Pancreas (tissue), 10 donors: ENCODE data around the gene GREM1. TPM values are rescaled to one million over a fixed set of nuclear protein-coding genes. Genes with fewer than 3 reads are reported as not detected.

Experiments
- ATAC-seq, 4 donors: fragments of 200-7000 bp; cut with Tn5 transposase; one replicate each; pipeline versions ENCODE4 v1.8.0 to v1.9.1; 2020; ENCODE audit warnings: mild to moderate bottlenecking in 4 of 4, moderate library complexity in 4 of 4
- DNase-seq, 6 donors: peaks; one replicate each; pipeline ENCODE4 v3.0.0-alpha.2; 2020
- FAIRE-seq: peaks from 2 replicates; lab custom pipeline; 2012; peaks lifted over from hg19 to GRCh38; lab: Jason Lieb, UNC
- H3K27ac ChIP-seq, 4 donors: fragments of 200-600 bp; sonication (generic); 1 replicate in 3 of 4; 2 replicates in 1 of 4; pipeline versions ENCODE4 v1.5.0 to v1.8.0; 2020
- H3K27me3 ChIP-seq, 4 donors: fragments of 200-600 bp; one replicate each; pipeline ENCODE4 v1.8.0; 2021
- H3K36me3 ChIP-seq, 3 donors: fragments of 200-600 bp; sonication (generic) in 1 of 3; one replicate each; pipeline versions ENCODE4 v1.5.0 to v1.8.0; 2020 to 2021
- H3K4me1 ChIP-seq, 3 donors: fragments of 200-600 bp; one replicate each; pipeline ENCODE4 v1.8.0; 2021
- H3K4me3 ChIP-seq, 4 donors: fragments of 200-600 bp; sonication (generic) in 2 of 4; one replicate each; pipeline versions ENCODE4 v1.5.0 to v1.8.0; 2020 to 2021
- H3K9me3 ChIP-seq, 4 donors: fragments of 200-600 bp; one replicate each; pipeline ENCODE4 v1.8.0; 2021
- WGBS, 2 donors: extraction: QIAGEN DNeasy Blood & Tissue Kit; methylation state at CpG; one replicate each; pipeline ENCODE4 v1.1.7; 2013; 5-methylcytosine and 5-hydroxymethylcytosine counted together
- intact Hi-C, 3 donors: fragments of 100-400 bp; cut with DNase I; formaldehyde crosslinking; loops; one replicate each; pipeline versions ENCODE4 v1.11.1 to v1.14.2; 2022
- polyA plus RNA-seq, 2 donors: library from polyadenylated mRNA; stranded (reverse); fragments of 200-250 nt; gene quantifications; one replicate each; pipeline ENCODE4 v1.2.3, GENCODE V29; 2013
- total RNA-seq, 6 donors: library from RNA; stranded (reverse); fragmentation: NEBNext Ultra II Directional in 4 of 6; extraction: Animal tissue kit (Norgen Biotek cat#: 25700) in 4 of 6; gene quantifications; one replicate each; pipeline versions ENCODE4 v1.2.1 to v1.2.4, GENCODE V29; 2021 to 2023
- TF ChIP-seq, protein P1 (sequence below), 4 donors: fragments of 200-600 bp; sonication (generic) in 3 of 4; IDR thresholded peaks; one replicate each; pipeline versions ENCODE4 v1.5.0 to v1.8.0; 2021; ENCODE audit warnings: antibody characterized with exemption in 4 of 4
- donor health status: healthy with polysubstance abuse.
- donor health status: DM: no; HTN: no; CAD: no; lungs with moderate emphysema.
- donor health status: DM: no; HTN: no; CAD: no.
- donor health status: control.
- donor health status: control.
- donor health status: Bipolar disorder and iron deficiency.
- donor health status: DM: yes; HTN: yes; CAD: no.
- donor health status: DM: no; HTN: no; CAD: no.
- donor health status: DM: no; HTN: no; CAD: no.
- donor health status: DM: yes; HTN: yes; CAD: no.

Gene GREM1
- total and polyA plus RNA-seq, 8 donors: 0.24 to 4.8 (median 0.83) TPM

DNA sequence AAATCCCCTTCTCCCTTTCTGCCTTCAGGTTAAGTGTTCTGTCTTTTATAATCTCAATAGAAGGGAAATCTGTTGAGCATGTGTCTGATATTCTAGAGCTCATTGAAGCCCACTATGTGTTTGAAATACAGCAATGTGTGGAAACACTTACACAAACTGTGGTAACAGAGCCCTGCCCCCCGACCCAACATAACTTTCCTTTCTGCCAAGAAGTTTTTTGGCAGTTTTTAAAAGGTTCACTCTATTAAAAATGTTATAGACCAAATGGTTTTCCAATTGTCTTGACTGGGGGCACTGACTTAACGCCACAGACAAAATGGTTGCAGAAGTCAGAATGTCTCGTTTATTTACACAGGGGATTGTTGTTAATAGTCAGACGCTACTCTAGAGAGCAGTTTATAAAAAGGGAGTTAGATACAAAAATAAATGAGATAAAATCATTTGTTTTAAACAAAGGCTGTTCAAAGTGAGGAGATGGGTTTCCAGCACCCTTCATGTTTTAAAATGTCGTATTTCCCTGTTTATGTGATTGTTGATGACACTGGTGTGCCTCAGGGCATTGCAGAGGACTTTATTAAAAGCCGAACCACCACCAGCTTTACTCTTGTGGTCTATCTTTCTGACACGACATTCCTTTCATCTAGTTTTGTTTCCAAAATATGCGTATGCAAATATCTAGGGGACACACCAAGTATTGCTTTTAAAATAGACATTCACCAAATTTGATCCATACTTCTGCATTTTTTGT is 26.7 kb upstream of the GREM1 start:
- DNase-seq: no peak
- TF ChIP-seq, protein P1, sequence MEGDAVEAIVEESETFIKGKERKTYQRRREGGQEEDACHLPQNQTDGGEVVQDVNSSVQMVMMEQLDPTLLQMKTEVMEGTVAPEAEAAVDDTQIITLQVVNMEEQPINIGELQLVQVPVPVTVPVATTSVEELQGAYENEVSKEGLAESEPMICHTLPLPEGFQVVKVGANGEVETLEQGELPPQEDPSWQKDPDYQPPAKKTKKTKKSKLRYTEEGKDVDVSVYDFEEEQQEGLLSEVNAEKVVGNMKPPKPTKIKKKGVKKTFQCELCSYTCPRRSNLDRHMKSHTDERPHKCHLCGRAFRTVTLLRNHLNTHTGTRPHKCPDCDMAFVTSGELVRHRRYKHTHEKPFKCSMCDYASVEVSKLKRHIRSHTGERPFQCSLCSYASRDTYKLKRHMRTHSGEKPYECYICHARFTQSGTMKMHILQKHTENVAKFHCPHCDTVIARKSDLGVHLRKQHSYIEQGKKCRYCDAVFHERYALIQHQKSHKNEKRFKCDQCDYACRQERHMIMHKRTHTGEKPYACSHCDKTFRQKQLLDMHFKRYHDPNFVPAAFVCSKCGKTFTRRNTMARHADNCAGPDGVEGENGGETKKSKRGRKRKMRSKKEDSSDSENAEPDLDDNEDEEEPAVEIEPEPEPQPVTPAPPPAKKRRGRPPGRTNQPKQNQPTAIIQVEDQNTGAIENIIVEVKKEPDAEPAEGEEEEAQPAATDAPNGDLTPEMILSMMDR (IDR thresholded peaks at IDR 0.05): no peak
- intact Hi-C loops: no loop called here
- Histone ChIP-seq H3K36me3 (no peaks in the 10 kb centered on the region), H3K9me3 (no peaks in the 10 kb centered on the region), H3K4me3 (no peak overlapping the region), H3K27me3 (no peaks in the 10 kb centered on the region), H3K4me1 (peaks cover 0 to 6% (median 0%) of the 10 kb centered on the region in 3 donors), H3K27ac (no peak overlapping the region)
- ATAC-seq: no peak
- FAIRE-seq: no peak
- 85 to 90% methylated on average over 8 of the region's 8 CpGs for WGBS, 2 donors

DNA sequence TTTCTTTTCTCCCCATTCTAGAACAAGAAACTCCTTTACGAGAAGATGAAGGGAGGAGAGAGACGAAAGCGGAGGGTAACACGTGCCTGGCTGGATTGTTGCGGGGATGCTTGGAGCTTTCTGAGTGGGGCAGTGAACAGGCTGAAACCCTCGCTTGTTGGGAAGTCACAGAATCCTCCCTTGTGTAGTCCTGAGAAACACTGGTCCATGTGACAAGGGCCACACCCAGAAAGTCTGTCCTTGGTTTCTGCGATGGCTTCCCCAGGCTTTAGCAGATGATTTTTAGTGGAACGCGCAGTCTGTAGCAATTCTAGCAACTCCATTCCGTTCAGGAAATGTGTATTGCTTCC is 26.1 kb upstream of the GREM1 start:
- ATAC-seq (no peak), DNase-seq (no peak), FAIRE-seq (no peak)
- Histone ChIP-seq H3K4me3 (no peak overlapping the region), H3K4me1 (peaks cover 0 to 6% (median 0%) of the 10 kb centered on the region in 3 donors), H3K27me3 (no peaks in the 10 kb centered on the region), H3K9me3 (no peaks in the 10 kb centered on the region), H3K27ac (no peak overlapping the region), H3K36me3 (no peaks in the 10 kb centered on the region)
- intact Hi-C loops: no loop called here
- 94 to 97% methylated on average over 10 of the region's 10 CpGs for WGBS, 2 donors
- TF ChIP-seq, protein P1 (IDR thresholded peaks at IDR 0.05): no peak

DNA sequence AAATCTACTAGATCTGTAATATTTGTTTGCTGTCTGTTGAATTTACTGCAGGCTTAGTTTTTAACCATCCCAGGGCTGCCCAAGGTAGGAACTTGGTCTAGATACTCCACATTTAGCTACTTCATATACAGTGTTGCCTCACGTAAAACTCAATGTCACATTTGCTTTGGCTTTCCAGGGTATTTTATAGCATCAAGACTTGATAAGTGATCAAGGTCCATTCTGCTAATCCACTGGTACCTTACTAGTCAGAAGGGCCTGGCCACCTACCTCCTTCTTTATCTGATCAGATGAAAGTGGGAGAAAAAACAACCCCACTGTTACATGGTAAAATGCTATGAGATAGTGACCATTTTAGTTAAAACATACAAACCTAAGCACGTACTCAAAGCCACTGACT is 25.5 kb upstream of the GREM1 start:
- intact Hi-C loops: no loop called here
- no peak overlapping the region for H3K27ac ChIP-seq
- 92 to 94% methylated on average over 2 of the region's 2 CpGs for WGBS, 2 donors
- H3K27me3 ChIP-seq: no peaks in the 10 kb centered on the region
- ATAC-seq (no peak), FAIRE-seq (no peak), DNase-seq (no peak)
- peaks cover 0 to 6% (median 0%) of the 10 kb centered on the region in 3 donors for H3K4me1 ChIP-seq
- H3K9me3 ChIP-seq: no peaks in the 10 kb centered on the region
- H3K36me3 ChIP-seq: no peaks in the 10 kb centered on the region
- H3K4me3 ChIP-seq: no peak overlapping the region
- TF ChIP-seq, protein P1 (IDR thresholded peaks at IDR 0.05): no peak

DNA sequence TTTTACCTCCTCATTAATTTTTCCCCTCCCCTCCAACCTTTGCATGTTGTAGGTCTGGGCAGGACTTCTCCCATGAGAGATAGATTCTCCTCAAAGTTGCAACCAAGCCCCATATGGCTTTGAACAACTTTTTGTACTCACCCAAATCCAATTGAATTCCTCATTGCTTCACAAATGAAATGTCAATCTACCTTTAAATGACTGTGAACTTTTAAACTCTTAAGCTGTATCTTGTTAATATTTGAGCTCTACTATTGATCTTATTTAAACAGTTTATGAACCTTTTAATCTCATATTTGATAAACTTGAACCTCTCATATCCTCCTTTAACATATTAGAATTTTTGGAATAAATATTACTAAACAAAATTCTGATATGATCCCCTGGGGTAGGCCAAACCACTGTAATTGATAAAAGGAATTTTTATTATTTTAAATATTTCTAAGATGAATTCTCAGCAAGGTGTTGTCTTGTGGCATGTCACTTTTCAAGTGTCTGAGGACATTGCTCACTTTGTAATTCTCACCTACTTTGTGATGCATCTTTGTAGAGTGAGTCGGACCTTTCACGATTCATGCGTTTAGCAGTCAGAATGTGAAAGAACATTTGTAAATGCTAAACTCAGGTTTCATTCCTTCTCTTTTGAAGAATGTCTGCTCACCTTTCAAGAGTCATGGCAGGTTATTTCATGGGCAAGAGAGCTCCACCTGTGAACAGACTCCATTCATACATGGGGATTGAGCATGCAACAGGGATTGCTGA is 23.4 kb upstream of the GREM1 start:
- no peaks in the 10 kb centered on the region for H3K36me3 ChIP-seq
- TF ChIP-seq, protein P1 (IDR thresholded peaks at IDR 0.05): no peak
- no peak overlapping the region for H3K27ac ChIP-seq
- no peak for ATAC-seq
- no peaks in the 10 kb centered on the region for H3K9me3 ChIP-seq
- no peak for FAIRE-seq
- WGBS, 2 donors: 81 to 84% methylated on average over 3 of the region's 3 CpGs
- H3K27me3 ChIP-seq: no peaks in the 10 kb centered on the region
- intact Hi-C loops: no loop called here
- DNase-seq: no peak
- H3K4me3 ChIP-seq: no peak overlapping the region
- peaks cover 0 to 6% (median 0%) of the 10 kb centered on the region in 3 donors for H3K4me1 ChIP-seq
